GM12878 (cell line): ENCODE results near the gene EMX1. TPM values are rescaled to one million over a fixed set of nuclear protein-coding genes. Genes with fewer than 3 reads are reported as not detected.

Experiments used
- BCL11A ChIP-seq: IDR thresholded peaks from 2 replicates; pipeline ENCODE4 v1.6.1; 2011; ENCODE audit warnings: low read depth, low read length
- CBX3 ChIP-seq: fragments of 200-600 bp; sonication (generic); IDR thresholded peaks from 2 replicates; pipeline ENCODE4 v1.6.1; 2016; ENCODE audit warnings: low read depth, borderline replicate concordance
- CEBPB ChIP-seq, 2 experiments: fragments of 150-350 bp in 1 of 2; IDR thresholded peaks; 2 replicates each; pipeline ENCODE4 v1.6.1; 2012 to 2014; ENCODE audit warnings: low read depth in 2 of 2, low read length in 2 of 2, borderline replicate concordance in 1 of 2, inconsistent platforms in 1 of 2
- EGR1 ChIP-seq, 2 experiments: IDR thresholded peaks; 1 replicate in 1 of 2; 2 replicates in 1 of 2; pipeline ENCODE4 v1.6.1; 2011 to 2012; ENCODE audit warnings: low read depth in 2 of 2, low read length in 2 of 2, borderline replicate concordance in 1 of 2, mild to moderate bottlenecking in 1 of 2, moderate library complexity in 1 of 2
- FOS ChIP-seq: IDR thresholded peaks from 3 replicates; pipeline ENCODE4 v1.6.1; 2011; ENCODE audit warnings: borderline replicate concordance; ENCODE audit not compliant: insufficient read length; ENCODE audit errors: extremely low read depth
- FOXK2 ChIP-seq: fragments of 450-650 bp; IDR thresholded peaks from 2 replicates; pipeline ENCODE4 v1.6.1; 2017; ENCODE audit warnings: mild to moderate bottlenecking, moderate library complexity
- IRF3 ChIP-seq: fragments of 450-650 bp; IDR thresholded peaks from 2 replicates; pipeline ENCODE4 v1.6.1; 2014; ENCODE audit warnings: mild to moderate bottlenecking
- MYB ChIP-seq: fragments of 150-350 bp; IDR thresholded peaks from 2 replicates; pipeline ENCODE4 v1.6.1; 2014; ENCODE audit warnings: mild to moderate bottlenecking, low read depth, low read length, borderline replicate concordance
- NBN ChIP-seq: fragments of 450-650 bp; IDR thresholded peaks from 2 replicates; pipeline ENCODE4 v1.6.1; 2016
- NFIC ChIP-seq: IDR thresholded peaks from 2 replicates; pipeline ENCODE4 v1.6.1; 2012; ENCODE audit warnings: low read depth, mild to moderate bottlenecking, inconsistent platforms, low read length, moderate library complexity
- NR2F1 ChIP-seq: fragments of 450-650 bp; conservative IDR thresholded peaks from 2 replicates; pipeline ENCODE4 v1.6.1; 2017; ENCODE audit warnings: mild to moderate bottlenecking
- POLR2AphosphoS5 ChIP-seq: IDR thresholded peaks from 2 replicates; pipeline ENCODE4 v1.6.1; 2011; ENCODE audit warnings: mild to moderate bottlenecking, low read length, inconsistent platforms
- SPI1 ChIP-seq: IDR thresholded peaks from 2 replicates; pipeline ENCODE4 v1.6.1; 2011; ENCODE audit warnings: low read depth, mild to moderate bottlenecking, low read length, moderate library complexity, borderline replicate concordance; ENCODE audit not compliant: insufficient read depth
- SRF ChIP-seq, 2 experiments: IDR thresholded peaks; 2 replicates each; pipeline ENCODE4 v1.6.1; 2011; ENCODE audit warnings: low read depth in 2 of 2, low read length in 2 of 2, mild to moderate bottlenecking in 1 of 2, moderate library complexity in 1 of 2
- TAF1 ChIP-seq: IDR thresholded peaks from 2 replicates; pipeline ENCODE4 v1.6.1; 2011; ENCODE audit warnings: mild to moderate bottlenecking, low read depth, low read length, borderline replicate concordance
- YBX1 ChIP-seq: fragments of 450-650 bp; IDR thresholded peaks from 2 replicates; pipeline ENCODE4 v1.6.1; 2016; ENCODE audit warnings: antibody characterized with exemption
- YY1 ChIP-seq: IDR thresholded peaks from 2 replicates; pipeline ENCODE4 v1.6.1; 2011; ENCODE audit warnings: low read depth, mild to moderate bottlenecking, low read length
- ZBED1 ChIP-seq: IDR thresholded peaks from 2 replicates; pipeline ENCODE4 v1.6.1; 2016; ENCODE audit warnings: borderline replicate concordance
- ZNF384 ChIP-seq: IDR thresholded peaks from 2 replicates; pipeline ENCODE4 v1.6.1; 2012; ENCODE audit warnings: low read depth, mild to moderate bottlenecking, low read length, improper control_type of control experiment, borderline replicate concordance
- polyA plus RNA-seq, 11 experiments: library from polyadenylated mRNA; depleted of rRNA in 4 of 11; unstranded in 6 of 11; stranded (reverse) in 5 of 11; fragments of >200 nt; fragmentation: Nextera tagmentation in 4 of 11; fragmentation: Illumina TruSeq in 1 of 11; extraction: Ambion mirVana in 4 of 11; extraction: Trizol in 1 of 11; gene quantifications; 1 replicate in 1 of 11; 2 replicates in 10 of 11; pipeline versions ENCODE4 v1.2.1 to v1.2.3, GENCODE V29; 2011 to 2016; ENCODE audit warnings: inconsistent platforms in 2 of 11, missing spikeins in 2 of 11, low read depth in 1 of 11
- total RNA-seq, 4 experiments: library from RNA; depleted of rRNA in 3 of 4; stranded (reverse); fragments of >200 nt in 3 of 4; fragmentation: Illumina TruSeq in 1 of 4; extraction: Trizol in 1 of 4; gene quantifications; 2 replicates each; pipeline versions ENCODE4 v1.2.1 to v1.2.3, GENCODE V29; 2013 to 2021
- TF ChIP-seq, protein P1 (sequence below): fragments of 450-650 bp; IDR thresholded peaks from 2 replicates; pipeline ENCODE4 v1.6.1; 2018; ENCODE audit warnings: mild to moderate bottlenecking, low read depth, moderate library complexity; ENCODE audit not compliant: partially characterized antibody
- TF ChIP-seq, protein P2 (sequence below): IDR thresholded peaks from 2 replicates; pipeline ENCODE4 v1.6.1; 2012; ENCODE audit warnings: low read length, inconsistent platforms
- TF ChIP-seq, protein P3 (sequence below): fragments of 450-650 bp; formaldehyde crosslinking; IDR thresholded peaks from 2 replicates; pipeline ENCODE4 v1.5.0; 2022; ENCODE audit warnings: mild to moderate bottlenecking, missing genetic modification characterization

Gene EMX1
- total and polyA plus RNA-seq, 10 of the 15 experiments (the other 5 are each of a cell fraction or from before 2014, with no cell fraction given), result 0.07 to 5.1 (median 1.2) TPM; not detected in 1

- TF ChIP-seq, protein P1, sequence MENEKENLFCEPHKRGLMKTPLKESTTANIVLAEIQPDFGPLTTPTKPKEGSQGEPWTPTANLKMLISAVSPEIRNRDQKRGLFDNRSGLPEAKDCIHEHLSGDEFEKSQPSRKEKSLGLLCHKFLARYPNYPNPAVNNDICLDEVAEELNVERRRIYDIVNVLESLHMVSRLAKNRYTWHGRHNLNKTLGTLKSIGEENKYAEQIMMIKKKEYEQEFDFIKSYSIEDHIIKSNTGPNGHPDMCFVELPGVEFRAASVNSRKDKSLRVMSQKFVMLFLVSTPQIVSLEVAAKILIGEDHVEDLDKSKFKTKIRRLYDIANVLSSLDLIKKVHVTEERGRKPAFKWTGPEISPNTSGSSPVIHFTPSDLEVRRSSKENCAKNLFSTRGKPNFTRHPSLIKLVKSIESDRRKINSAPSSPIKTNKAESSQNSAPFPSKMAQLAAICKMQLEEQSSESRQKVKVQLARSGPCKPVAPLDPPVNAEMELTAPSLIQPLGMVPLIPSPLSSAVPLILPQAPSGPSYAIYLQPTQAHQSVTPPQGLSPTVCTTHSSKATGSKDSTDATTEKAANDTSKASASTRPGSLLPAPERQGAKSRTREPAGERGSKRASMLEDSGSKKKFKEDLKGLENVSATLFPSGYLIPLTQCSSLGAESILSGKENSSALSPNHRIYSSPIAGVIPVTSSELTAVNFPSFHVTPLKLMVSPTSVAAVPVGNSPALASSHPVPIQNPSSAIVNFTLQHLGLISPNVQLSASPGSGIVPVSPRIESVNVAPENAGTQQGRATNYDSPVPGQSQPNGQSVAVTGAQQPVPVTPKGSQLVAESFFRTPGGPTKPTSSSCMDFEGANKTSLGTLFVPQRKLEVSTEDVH, result no peak
- TF ChIP-seq POLR2AphosphoS5 (no peak), MYB (no peak), NR2F1 (peak; percentile 88), CEBPB (IDR thresholded peaks at IDR 0.05; ENCODE audit: borderline replicate concordance in 1 of 2, low read depth in 2 of 2, low read length in 2 of 2) (no peak), TAF1 (no peak), YY1 (peak; percentile 50; the same call in 1 of the 2 replicates), NFIC (0 out of 2 replicates have a peak, but pooled peaks have one; percentile 52), IRF3 (no peak), SRF (IDR thresholded peaks at IDR 0.05; ENCODE audit: low read depth in 2 of 2, low read length in 2 of 2) (no peak), EGR1 (IDR thresholded peaks at IDR 0.05; ENCODE audit: borderline replicate concordance in 1 of 2, low read depth in 2 of 2, low read length in 2 of 2) (peak in 1 of 2 experiments; percentile 28; a peak in 1 of 3 replicates), SPI1 (no peak; the same call in 1 of the 2 replicates), FOXK2 (no peak), ZNF384 (no peak), FOS (no peak), ZBED1 (no peak), CBX3 (no peak), NBN (peak; percentile 75; the same call in 1 of the 2 replicates), BCL11A (peak; percentile 81), YBX1 (no peak)
- TF ChIP-seq, protein P2, sequence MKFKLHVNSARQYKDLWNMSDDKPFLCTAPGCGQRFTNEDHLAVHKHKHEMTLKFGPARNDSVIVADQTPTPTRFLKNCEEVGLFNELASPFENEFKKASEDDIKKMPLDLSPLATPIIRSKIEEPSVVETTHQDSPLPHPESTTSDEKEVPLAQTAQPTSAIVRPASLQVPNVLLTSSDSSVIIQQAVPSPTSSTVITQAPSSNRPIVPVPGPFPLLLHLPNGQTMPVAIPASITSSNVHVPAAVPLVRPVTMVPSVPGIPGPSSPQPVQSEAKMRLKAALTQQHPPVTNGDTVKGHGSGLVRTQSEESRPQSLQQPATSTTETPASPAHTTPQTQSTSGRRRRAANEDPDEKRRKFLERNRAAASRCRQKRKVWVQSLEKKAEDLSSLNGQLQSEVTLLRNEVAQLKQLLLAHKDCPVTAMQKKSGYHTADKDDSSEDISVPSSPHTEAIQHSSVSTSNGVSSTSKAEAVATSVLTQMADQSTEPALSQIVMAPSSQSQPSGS, result no peak
- TF ChIP-seq, protein P3, sequence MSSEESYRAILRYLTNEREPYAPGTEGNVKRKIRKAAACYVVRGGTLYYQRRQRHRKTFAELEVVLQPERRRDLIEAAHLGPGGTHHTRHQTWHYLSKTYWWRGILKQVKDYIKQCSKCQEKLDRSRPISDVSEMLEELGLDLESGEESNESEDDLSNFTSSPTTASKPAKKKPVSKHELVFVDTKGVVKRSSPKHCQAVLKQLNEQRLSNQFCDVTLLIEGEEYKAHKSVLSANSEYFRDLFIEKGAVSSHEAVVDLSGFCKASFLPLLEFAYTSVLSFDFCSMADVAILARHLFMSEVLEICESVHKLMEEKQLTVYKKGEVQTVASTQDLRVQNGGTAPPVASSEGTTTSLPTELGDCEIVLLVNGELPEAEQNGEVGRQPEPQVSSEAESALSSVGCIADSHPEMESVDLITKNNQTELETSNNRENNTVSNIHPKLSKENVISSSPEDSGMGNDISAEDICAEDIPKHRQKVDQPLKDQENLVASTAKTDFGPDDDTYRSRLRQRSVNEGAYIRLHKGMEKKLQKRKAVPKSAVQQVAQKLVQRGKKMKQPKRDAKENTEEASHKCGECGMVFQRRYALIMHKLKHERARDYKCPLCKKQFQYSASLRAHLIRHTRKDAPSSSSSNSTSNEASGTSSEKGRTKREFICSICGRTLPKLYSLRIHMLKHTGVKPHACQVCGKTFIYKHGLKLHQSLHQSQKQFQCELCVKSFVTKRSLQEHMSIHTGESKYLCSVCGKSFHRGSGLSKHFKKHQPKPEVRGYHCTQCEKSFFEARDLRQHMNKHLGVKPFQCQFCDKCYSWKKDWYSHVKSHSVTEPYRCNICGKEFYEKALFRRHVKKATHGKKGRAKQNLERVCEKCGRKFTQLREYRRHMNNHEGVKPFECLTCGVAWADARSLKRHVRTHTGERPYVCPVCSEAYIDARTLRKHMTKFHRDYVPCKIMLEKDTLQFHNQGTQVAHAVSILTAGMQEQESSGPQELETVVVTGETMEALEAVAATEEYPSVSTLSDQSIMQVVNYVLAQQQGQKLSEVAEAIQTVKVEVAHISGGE, result no peak
Measured at GRCh38 chr2:72893594-72894319, 23.6 kb upstream of the EMX1 start (continued).
